Measurements from ENCODE around the gene ANKS1A.
"Not testable (repeated sequence)": the region's sequence is repeated elsewhere in the genome, so short reads cannot be mapped to it uniquely, and the experiment has no call there.

The ANKS1A gene

GRCh38 chr6:34920097-34920496 lies 31.0 kb downstream of the ANKS1A start:
- no peak for DNase-seq

GRCh38 chr6:34922177-34922663 lies 33.2 kb downstream of the ANKS1A start:
- DNase-seq: no peak

GRCh38 chr6:34924831-34925625 lies 36.0 kb downstream of the ANKS1A start:
- DNase-seq: no peak

GRCh38 chr6:34926655-34927054 lies 37.6 kb downstream of the ANKS1A start:
- DNase-seq: no peak

DNA sequence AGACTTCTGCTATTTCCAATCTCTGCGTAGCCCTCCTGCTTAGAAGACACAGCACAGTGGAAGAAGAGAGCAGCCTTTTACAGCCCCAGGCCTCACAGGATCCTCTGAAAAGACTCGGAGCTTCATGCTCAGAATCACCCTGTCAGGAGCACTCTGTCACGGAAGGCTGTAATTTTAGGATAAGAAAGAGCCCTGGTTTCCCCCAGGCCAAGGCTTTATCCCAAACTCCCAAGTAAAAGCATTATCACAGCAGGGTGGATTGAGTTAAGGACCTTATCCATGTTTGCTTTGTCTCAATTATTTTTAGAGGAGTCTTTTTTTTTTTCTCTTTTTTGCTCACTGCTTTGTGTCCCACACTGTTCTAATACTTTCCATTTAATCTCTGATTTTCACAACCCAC lies 39.2 kb downstream of the ANKS1A start:
- DNase-seq: no peak

DNA sequence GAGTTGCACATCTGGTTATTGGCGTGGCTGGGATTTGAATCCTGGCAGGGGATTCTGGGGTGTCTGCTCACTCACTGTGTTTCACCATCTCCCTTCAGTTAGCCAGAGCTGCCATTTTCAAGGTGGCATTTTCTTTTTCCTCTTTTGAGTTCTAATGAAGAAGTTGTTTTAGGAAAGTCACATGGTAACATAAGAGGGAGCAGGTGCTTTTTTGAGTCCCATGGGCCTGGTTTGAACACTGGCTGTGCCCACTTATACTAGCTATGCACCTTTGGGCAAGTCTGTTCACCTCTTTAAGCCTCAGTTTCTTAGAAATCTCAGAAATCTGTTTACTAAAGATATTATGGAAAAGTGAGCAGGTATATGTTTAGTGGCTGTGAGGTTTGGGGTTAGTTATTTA lies 39.6 kb downstream of the ANKS1A start:
- DNase-seq: no peak

- no peak for DNase-seq
Measured at GRCh38 chr6:34929241-34929978, 40.4 kb downstream of the ANKS1A start.

- DNase-seq: no peak
Measured at GRCh38 chr6:34930221-34930620, 41.2 kb downstream of the ANKS1A start.

DNA sequence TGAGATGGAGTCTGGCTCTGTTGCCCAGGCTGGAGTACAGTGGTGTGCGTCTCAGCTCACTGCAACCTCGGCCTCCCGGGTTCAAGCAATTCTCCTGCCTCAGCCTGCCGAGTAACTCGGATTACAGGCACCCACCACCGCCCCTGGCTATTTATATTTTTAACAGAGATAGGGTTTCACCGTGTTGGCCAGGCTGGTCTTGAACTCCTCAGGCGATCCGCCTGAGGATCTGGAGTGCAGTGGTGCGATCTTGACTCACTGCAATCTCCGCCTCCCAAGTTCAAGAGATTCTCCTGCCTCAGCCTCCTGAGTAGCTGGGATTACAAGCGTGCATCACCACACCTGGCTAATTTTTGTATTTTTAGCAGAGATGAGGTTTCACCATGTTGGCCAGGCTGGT lies 43.1 kb downstream of the ANKS1A start:
- DNase-seq: not testable (repeated sequence)

GRCh38 chr6:34934516-34934915 lies 45.5 kb downstream of the ANKS1A start:
- no peak for DNase-seq

DNA sequence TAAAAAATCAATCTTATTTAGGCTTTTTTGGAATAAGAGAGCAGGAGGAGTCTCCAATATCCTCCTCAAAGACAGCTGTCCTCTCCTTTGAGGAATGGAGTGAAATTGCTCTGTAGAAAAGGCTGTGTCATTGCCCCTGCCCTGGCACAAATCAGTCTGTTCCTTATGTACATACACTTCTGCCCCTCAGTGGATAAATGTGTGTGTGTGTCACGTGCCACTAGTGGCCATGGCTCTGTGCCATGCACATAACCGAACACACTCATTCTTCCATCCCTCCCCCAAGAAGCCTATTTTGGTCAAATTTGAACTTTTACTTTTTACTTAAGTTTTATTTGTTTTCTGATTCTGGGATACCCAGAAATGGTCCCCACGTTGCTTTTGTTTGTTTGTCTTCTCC lies 49.2 kb downstream of the ANKS1A start:
- DNase-seq: no peak

DNA sequence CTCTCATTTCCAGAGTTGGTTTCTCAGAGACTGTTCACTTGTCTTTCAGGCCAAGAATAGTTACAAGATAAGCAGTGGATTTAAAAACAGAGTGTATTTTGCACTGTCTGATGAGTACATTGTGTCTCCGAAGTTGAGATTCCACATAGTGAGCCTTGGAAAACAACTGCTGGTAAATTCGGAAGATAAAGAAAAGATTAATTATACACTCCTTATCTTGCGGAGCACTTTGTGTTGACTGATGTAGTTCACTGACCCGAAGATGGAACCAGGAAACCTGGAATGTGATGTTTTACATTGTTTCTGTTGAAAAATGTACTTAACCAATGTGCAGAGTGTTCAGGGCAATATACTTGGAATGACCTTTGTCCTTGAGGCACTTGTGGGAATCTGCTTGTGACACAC lies 51.0 kb downstream of the ANKS1A start:
- DNase-seq: no peak

- DNase-seq: no peak
Measured at GRCh38 chr6:34941421-34941820, 52.4 kb downstream of the ANKS1A start.

DNA sequence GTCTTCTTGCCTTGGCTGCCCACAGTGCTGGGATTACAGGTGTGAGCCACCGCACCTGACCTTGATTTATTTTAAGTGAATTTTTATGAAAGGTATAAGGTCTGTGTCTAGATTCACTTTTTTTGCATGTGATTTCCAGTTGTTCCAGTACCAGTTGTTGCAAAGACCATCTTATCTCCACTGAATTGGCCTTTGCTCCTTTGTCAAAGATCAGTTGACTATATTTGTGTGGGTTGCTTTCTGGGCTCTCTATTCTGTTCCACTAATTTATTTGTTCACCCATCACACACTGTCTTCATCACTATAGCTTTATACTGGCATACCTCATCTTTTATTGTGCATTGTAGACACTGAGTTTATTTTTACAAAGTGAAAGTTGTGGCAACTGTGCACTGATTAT lies 56.3 kb downstream of the ANKS1A start:
- DNase-seq: no peak

DNA sequence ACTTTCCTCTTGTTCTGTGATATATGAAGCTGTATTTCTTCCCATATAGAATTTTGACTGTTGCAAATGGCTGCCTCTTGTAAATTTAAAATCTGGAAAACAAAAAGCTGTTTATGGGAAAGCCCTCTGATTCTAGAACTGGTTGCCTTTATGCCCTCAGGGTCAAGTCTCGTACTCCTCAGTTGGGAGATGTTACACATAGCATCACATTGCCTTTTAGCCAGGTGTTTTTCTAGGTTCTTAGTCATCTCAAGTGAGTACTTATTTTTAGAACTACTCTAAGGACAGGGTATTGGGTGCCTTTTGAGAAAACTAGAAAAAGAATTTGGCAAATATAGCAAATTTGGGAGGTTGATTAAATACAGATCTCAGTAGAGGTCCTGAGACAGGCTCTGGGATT lies 58.5 kb downstream of the ANKS1A start:
- DNase-seq: no peak

DNA sequence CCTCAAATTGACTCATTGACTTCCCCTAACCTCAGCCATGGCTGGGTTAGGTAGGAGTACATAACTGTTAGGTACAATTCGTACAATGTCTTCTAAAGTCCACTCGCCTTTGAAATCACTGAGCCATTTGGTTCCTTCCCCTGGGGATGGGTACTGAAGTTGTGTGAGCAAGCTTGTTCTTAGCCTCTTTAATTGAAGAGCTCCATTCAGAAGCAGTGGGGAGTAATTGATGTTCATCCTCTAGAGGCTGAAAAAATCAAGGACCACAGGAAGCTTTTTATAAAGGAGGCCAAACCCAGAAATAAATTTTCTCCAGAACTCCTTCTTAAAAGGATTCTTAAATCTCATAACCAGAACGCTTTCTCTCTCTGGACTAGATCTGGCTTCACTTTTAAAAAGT lies 60.6 kb downstream of the ANKS1A start:
- DNase-seq: no peak

DNA sequence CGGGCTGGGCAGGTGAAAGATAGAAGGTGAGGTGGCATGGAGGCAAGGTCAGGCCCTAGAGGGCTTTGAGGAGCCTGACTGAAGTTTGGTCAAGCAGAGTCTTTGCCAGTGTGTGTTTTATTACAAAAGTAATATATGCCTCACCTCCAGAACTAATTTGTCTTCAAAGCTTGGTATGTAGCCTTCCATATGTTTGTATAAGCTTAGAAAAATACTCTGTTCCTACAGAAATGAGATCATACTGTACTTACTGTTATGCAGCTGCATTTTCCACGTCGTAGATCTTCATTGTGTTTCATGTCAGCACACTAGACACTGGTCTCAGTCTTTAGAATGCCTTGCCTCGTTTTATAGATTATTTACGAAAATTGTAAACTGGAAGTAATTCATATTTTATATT lies 61.8 kb downstream of the ANKS1A start:
- no peak for DNase-seq

DNA sequence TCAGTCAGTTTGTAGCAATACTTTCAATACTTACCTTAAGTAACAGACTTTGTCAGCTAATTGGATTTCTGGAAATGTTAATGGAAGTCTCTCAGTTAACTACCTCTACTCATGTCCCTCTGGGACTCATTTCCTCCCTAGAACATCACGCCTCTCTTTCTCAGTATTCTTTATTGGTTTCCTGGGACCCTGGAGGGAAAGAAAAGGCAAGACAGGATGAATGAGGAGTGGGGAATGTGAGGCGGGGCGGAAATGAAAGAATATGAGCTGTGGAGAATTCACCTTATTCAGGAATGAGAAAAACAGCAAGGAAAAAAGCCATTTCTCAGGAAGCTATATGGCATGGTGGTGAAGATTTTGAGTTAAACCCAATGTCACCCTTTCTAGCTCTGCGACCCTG lies 62.7 kb downstream of the ANKS1A start:
- no peak for DNase-seq

DNA sequence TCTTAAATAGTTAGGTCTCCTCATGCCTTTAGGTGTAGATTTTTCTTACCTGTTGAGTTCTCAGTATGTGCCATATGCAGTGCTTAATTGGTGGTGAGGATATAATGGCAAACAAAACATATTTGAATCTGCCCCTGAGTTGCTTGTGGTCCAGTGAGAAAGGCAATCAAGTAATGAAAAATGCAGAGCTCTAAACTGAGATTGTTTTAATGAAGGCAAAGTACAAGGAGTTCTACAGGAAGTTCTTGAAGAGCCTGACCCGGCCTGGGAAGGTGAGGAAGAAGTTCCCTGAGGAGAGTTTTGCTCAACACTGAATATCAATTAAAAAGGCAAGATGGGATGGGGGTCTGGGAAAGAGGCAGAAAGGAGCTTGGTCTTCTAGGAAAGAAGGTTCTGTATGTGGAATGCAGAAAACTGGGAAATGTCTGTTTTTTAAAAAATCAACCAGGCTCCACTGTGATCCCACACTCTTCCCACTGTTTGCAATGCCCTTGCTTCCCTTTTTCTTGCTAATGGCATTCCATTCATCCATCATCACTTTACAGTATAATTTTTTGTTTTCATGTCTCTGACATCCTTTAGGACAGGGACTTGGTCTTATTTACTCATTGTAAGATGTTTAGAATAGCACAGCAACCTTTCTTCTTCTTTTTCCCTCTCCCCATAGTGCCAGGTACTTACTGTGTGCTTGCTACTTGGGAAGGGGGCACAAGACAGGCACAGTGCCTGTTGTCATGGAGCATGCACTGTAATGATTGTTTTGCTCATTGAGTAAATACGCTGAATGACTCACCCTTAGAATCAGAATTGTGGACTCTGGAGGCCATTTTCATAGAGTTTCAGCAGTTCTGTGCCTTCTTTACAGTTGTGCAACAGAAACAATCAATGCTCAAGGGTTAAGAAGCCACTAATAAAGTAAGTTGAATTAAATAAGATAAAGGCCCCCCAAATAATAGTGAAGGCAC lies 64.3 kb downstream of the ANKS1A start:
- peak; percentile 8 to 55 for DNase-seq

GRCh38 chr6:34955442-34955841 lies 66.4 kb downstream of the ANKS1A start:
- DNase-seq: no peak

- DNase-seq: no peak
Measured at GRCh38 chr6:34957231-34957783, 68.3 kb downstream of the ANKS1A start.

DNA sequence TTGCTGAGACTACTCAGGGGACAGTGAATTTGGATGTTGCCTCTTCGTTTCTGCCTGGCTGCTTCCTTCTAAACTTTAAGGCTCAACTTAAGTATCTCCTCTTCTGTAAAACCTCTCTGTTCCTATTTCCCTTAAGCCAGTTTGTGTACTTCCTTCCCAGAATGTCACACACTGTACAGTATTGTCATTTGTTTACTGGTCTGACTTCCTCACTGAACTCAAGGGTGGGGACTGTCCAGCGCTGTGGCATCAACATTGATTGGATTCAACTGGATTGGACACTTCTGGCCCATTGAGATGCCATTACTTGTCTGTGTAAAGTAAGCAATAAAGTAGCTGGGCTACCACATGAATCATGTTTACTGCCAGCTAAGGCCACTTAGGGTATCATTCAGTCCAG lies 69.7 kb downstream of the ANKS1A start:
- DNase-seq: no peak

GRCh38 chr6:34959224-34959623 lies 70.2 kb downstream of the ANKS1A start:
- no peak for DNase-seq

Measured in NCI-H1930 (cell line).